GM19099 (cell line): ENCODE data around the gene HCN2.

Source experiments
- POLR2A ChIP-seq: IDR thresholded peaks from 3 replicates; pipeline ENCODE4 v1.6.1; 2011; ENCODE audit warnings: low read depth; ENCODE audit not compliant: insufficient read length; ENCODE audit errors: extremely low read depth

HCN2 gene

GRCh38 chr19:560121-560520, 29.6 kb upstream of the HCN2 start:
- TF ChIP-seq POLR2A, result no peak

DNA sequence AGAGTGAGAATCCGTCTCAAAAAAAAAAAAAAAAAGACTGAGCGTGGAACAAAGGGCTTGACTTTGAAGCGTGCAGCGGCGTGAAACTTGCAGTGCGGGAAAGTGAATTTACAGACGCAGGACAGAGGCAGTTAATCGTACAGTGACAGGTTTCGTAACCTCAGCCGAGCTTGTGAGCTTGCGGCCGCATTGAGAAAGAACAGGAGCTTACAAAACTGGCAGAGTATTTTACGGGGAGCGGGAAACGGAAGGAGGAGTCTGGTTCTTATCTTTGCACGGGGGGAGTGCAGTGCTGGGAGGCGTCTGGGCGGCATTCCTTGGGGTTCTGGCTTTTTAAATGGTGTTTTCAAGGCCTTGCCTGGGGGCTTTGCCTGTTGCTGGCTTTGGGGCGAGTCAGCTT, 23.3 kb upstream of the HCN2 start:
- no peak for TF ChIP-seq POLR2A

- TF ChIP-seq POLR2A, result no peak
Measured at GRCh38 chr19:566844-567243, 22.8 kb upstream of the HCN2 start.

GRCh38 chr19:567296-567900, 22.3 kb upstream of the HCN2 start:
- no peak for TF ChIP-seq POLR2A

- no peak for TF ChIP-seq POLR2A
Measured at GRCh38 chr19:570251-570686, 19.4 kb upstream of the HCN2 start.

DNA sequence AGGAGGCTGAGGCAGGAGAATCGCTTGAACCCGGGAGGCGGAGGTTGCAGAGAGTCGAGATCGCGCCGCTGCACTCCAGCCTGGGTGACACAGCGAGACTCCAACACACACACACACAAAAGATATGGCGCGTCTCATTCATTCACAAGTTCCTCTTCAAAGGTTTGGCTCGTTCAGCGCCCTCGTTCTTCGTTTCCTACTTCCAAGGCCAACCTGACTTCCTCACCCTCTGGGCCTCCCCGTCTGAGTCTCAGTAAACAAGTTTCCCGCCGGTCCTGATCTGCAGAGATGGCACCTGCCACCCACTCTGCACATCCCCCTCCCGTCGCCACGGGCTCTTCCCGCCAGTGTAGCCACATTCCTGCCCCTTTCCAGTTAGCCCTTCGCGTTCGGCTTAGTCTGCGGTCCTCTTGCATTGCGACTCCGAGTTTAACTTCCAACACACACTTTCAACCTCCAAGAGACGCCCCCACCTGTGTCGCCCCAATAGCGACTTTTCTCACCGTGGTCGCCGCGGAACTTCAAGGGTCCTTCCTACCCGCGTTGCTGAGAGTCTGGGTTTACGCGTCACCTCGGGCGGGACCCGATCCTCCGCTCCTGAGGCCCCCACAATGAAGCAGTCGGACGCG, 18.6 kb upstream of the HCN2 start:
- no peak for TF ChIP-seq POLR2A

GRCh38 chr19:571566-571974, 18.1 kb upstream of the HCN2 start:
- no peak for TF ChIP-seq POLR2A

DNA sequence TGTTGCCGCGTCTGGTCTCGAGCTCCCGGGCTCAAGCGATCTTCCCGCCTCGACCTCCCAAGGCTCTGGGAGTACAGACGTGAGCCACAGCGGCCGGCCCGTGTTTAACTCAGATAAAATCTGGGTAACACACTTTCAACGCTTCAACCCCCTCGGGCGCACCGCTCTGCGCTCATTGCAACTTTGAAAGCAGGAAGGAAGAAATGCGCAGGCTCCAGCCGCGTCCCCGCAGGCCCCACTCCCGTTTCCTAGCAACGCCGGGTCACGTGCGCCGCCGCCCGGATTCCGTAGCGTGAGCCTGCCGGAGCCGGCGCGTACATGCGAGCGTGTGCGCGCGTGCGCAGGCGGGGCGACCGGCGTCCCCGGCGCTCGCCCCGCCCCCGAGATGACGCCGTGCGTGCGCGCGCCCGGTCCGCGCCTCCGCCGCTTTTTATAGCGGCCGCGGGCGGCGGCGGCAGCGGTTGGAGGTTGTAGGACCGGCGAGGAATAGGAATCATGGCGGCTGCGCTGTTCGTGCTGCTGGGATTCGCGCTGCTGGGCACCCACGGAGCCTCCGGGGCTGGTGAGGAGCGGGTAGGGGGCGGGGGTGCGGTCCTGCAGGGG, 17.4 kb upstream of the HCN2 start, which contains the start of gene BSG:
Gene BSG (plus strand): TSS at position 457 of the 603 bp plus-strand sequence. CDS start 39 bp downstream, at position 496.
- TF ChIP-seq POLR2A, result peak; percentile 99

DNA sequence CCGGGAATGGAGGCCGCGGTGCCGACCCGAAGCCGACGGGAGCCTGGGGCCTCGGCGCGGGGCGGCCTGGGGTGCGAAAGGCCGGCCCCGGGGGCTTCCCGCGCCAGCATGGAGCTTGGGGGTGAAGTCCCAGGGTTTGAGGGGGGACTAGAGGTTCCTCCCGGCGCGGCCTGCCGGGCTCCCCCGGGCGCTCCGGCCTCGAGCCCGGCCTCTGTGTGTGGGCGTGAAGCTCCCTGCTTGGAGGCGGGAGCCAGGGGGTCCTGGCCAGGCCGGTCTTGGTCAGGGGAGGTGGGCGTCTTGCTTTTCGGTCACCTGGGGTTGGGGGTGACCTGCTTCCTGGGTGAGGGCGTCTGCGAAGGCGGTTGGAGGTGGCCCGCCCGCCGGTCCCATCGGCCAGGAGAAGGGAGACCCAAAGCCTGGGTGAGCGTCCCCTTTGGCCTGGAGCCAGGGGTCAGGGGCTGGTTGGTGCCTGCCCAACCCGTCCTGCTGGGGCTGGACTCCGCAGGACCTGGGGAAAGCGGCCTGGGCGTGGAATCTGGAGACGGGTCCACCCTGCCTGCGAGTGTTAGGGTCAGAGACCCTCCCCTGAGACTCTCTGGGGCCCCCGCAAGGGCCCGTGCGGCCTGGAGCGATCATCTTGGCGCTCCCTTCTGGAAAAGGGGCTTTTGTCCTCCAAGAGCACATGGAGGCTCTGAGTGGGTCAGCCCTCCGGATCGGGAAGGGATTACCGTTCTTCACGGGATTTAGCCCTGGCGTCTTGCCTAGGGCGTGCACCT, 16.8 kb upstream of the HCN2 start:
- no peak for TF ChIP-seq POLR2A

DNA sequence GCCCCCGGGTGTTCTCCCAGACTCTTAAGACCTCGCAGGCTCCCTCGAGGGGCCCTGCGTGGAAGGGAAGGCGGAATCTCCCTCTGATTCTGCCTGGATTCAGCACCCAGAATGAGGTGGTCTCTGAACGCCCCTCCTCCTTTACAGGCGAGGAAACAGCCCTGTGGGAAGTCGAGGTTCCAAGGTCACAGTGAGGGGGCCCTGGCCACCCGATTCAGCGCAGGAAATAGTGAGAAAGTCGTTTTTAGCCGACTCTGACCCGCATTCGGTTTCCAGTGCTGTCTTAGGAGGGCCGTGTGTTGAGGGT, 16.2 kb upstream of the HCN2 start:
- TF ChIP-seq POLR2A, result no peak

DNA sequence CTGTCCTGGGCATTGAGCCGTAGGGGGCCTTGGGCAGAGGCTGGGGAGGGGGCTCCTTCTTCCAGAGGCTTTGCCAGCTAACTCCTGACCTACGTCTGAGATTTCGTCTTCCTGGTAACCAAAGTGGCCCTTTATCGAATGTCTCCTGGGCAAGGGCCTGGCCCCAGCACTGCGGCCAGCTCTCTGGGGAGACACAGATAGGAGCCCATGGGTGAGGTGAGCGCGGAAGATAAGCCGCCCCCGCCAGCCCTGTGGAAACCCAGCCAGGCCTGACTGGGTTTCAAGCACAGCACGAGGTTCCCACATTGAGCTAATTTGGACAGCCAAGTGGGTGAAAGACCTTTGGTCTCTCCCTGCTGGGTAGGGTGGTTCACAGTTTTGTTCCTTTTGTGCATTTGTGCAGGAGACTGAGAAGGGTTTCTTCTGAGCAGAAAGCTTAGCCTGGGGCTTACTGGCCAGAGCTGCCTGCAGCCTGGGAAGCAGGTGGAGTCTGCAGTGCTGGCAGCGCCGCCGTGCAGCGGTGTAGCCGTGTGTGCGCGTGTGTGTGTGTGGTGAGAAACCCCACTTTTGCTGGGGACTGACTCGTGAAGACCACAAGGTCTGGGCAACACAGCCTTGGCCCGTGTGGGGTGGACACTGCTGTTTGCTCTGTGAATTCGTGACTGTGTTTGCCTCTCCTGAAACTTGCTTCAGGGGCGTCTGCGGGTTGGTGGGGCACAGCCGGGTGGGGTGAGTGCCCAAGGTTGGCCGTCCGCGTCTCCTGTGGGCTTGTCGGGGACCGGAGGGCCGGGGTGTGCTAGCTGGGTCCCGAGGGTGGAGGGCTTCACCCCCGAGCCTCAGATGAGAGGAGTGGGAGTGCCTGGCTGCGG, 14.8 kb upstream of the HCN2 start:
- TF ChIP-seq POLR2A, result no peak

GRCh38 chr19:575527-576506, 13.9 kb upstream of the HCN2 start:
- TF ChIP-seq POLR2A, result no peak

DNA sequence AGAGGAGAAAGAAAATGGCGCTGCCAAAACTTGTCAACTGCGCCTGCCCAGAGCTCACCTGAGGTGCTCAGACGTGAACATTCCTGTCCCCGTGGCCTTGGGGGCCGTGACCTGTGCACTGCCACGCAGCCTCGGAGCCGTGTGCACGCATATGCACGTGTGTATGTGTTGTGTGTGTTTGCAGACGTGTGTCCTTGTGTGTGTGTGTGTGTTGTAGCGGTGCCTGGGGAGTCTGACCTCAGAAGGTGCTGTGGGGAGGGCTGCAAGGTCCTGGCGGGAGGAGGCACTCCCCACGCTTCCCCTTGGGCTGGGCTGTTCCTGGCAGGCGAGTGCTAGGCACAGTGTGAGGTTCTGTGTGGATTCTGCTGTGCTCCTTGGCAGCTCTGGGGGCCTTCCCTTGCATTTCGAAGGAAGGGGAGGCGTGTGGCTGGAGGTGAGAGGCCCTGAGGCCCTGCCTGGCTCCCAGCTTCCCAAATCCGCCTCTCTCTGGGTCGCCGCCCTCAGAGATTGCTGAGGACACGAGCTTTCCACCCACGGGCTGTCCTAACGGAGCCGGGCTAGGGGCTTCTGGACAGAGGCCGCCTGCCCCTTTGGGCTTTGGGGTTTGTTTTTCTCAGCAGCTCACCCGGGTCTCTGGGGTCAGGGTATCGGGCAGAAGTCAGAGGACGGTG, 12.8 kb upstream of the HCN2 start:
- no peak for TF ChIP-seq POLR2A
